Measurements from ENCODE around the gene PKNOX2.

GRCh38 chr11:125164422-125165110 lies at the start of gene PKNOX2:
- peak; percentile 6 to 60 (median 56) for TF ChIP-seq CTCF (IDR thresholded peaks at IDR 0.05)
- TF ChIP-seq POLR2A (IDR thresholded peaks at IDR 0.05) = no peak
